Naive B cell (primary cell): ENCODE results near the gene MYO1D. TPM values are rescaled to one million over a fixed set of nuclear protein-coding genes. Genes with fewer than 3 reads are reported as not detected.
"Not testable (repeated sequence)": the region's sequence is repeated elsewhere in the genome, so short reads cannot be mapped to it uniquely, and the experiment has no call there.

Source experiments
- ATAC-seq, 2 donors: fragments of 150-1000 bp; cut with Tn5 transposase; 2 replicates each; pipeline ENCODE4 v1.10.0; 2021; ENCODE audit warnings: low read depth in 2 of 2, mild to moderate bottlenecking in 2 of 2, moderate library complexity in 2 of 2
- DNase-seq: peaks from one replicate; pipeline ENCODE4 v3.0.0; 2022
- H3K27ac Mint-ChIP-seq, 6 donors: one replicate each; pipeline ENCODE4 v1.8.0; 2020 to 2022; ENCODE audit warnings: mild to moderate bottlenecking in 6 of 6, mixed read lengths in 6 of 6, moderate library complexity in 5 of 6, inconsistent platforms in 2 of 6
- H3K27me3 Mint-ChIP-seq, 3 donors: one replicate each; pipeline ENCODE4 v1.8.0; 2021 to 2022; ENCODE audit warnings: mixed read lengths in 3 of 3, mild to moderate bottlenecking in 1 of 3
- H3K36me3 Mint-ChIP-seq, 2 donors: one replicate each; pipeline ENCODE4 v1.8.0; 2020 to 2022; ENCODE audit warnings: mixed read lengths in 2 of 2, inconsistent platforms in 1 of 2, mild to moderate bottlenecking in 1 of 2
- H3K4me1 Mint-ChIP-seq, 3 donors: one replicate each; pipeline ENCODE4 v1.8.0; 2020 to 2022; ENCODE audit warnings: mixed read lengths in 3 of 3, inconsistent platforms in 1 of 3, mild to moderate bottlenecking in 1 of 3, moderate library complexity in 1 of 3
- H3K4me3 Mint-ChIP-seq, 8 donors: one replicate each; pipeline ENCODE4 v1.8.0; 2020 to 2022; ENCODE audit warnings: mild to moderate bottlenecking in 8 of 8, mixed read lengths in 8 of 8, moderate library complexity in 8 of 8, inconsistent platforms in 2 of 8
- H3K9me3 Mint-ChIP-seq, 7 donors: one replicate each; pipeline ENCODE4 v1.8.0; 2020 to 2022; ENCODE audit warnings: mixed read lengths in 7 of 7, mild to moderate bottlenecking in 5 of 7, inconsistent platforms in 2 of 7, moderate library complexity in 1 of 7
- polyA plus RNA-seq, 6 donors: library from polyadenylated mRNA; unstranded; fragments of 300-500 nt; fragmentation: Illumina TruSeq; gene quantifications; one replicate each; pipeline ENCODE4 v1.2.3, GENCODE V29; 2021; ENCODE audit warnings: low read depth in 6 of 6

Gene MYO1D
- polyA plus RNA-seq, 6 donors from 2014 or later: 1.9 to 3.7 (median 2.6) TPM

DNA sequence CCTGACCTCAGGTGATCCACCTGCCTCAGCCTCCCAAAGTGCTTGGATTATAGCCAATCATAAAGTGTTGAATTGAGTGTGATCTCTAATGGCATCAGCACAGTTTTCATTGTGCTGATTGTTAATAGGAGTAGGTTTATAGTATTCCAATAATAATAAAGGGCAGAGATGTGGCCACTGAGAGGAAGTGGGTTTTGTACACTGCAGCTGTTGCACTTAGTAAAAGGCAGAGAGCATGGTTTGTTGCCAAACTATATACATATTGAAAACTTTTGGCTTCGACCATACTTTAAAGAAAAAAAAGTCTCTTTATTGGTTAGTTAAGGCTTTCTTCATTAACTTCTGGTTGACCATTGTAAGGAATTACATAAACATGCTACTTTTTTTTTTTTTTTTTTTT is 204.2 kb downstream of the MYO1D start:
- ATAC-seq: no peak
- Mint-ChIP-seq H3K4me1 (no peaks in the 10 kb centered on the region), H3K4me3 (no peak overlapping the region), H3K36me3 (peaks cover 9% of the 10 kb centered on the region in 2 donors), H3K27ac (no peak overlapping the region), H3K9me3 (peaks cover 7 to 26% (median 11%) of the 10 kb centered on the region in 7 donors), H3K27me3 (peaks cover 0 to 4% (median 0%) of the 10 kb centered on the region in 3 donors)
- DNase-seq: no peak

DNA sequence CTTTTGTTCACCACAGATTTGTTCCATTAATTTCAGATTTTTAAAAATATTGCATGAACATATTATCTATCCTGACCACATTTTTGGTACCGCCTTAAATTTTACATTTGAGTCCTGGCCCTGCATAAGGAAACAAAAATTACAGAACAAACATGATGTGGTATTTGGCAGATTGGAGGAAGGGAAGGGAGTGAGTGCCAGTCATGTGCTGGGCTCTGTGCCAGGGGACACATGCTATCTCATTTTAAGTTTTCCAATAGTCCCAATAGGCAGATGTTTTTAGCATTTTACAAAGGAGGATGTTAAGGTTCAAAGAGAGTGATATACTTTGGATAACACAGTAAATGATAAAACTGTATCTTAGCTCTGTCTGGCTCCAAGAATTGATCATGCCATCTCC is 205.0 kb downstream of the MYO1D start:
- H3K4me1 Mint-ChIP-seq: no peaks in the 10 kb centered on the region
- DNase-seq (no peak), ATAC-seq (no peak)
- H3K9me3 Mint-ChIP-seq: peaks cover 7 to 26% (median 11%) of the 10 kb centered on the region in 7 donors
- H3K36me3 Mint-ChIP-seq: peaks cover 9% of the 10 kb centered on the region in 2 donors
- no peak overlapping the region for H3K4me3 Mint-ChIP-seq
- peaks cover 0 to 4% (median 0%) of the 10 kb centered on the region in 3 donors for H3K27me3 Mint-ChIP-seq
- no peak overlapping the region for H3K27ac Mint-ChIP-seq

DNA sequence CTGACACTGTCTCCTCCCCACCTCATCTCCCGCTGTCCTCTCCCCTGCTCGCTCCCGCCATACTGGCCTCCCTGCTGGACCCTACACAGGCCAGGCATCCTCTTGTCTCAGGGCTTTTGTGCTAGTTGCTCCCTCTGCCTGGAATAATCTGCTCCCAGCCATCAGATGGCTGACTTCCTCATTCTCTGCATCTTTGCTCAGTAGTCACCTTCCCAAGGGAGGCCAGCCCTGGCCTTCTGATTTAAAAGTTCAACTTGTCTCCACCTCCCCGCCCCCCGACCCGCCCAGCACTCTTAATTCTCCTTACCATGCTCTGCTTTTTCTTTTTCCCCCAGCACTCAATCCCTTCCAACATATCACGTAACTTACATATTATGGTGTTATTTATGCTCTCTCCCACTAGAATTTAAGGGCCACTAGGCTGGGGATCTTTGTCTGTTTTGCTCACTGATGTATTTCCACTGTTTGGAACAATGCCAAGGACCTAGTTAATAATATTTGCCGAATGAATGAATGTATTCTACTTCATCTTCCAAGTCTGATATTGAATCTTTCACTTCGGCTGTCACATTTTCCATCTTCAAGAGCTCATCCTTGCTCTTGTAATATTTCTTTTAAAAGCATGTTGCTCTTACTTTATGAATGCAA is 211.9 kb downstream of the MYO1D start:
- DNase-seq (no peak), ATAC-seq (no peak)
- no peak overlapping the region for H3K27ac Mint-ChIP-seq
- H3K36me3 Mint-ChIP-seq: no peaks in the 10 kb centered on the region
- no peaks in the 10 kb centered on the region for H3K27me3 Mint-ChIP-seq
- peaks cover 0 to 8% (median 0%) of the 10 kb centered on the region in 7 donors for H3K9me3 Mint-ChIP-seq
- no peaks in the 10 kb centered on the region for H3K4me1 Mint-ChIP-seq
- no peak overlapping the region for H3K4me3 Mint-ChIP-seq

DNA sequence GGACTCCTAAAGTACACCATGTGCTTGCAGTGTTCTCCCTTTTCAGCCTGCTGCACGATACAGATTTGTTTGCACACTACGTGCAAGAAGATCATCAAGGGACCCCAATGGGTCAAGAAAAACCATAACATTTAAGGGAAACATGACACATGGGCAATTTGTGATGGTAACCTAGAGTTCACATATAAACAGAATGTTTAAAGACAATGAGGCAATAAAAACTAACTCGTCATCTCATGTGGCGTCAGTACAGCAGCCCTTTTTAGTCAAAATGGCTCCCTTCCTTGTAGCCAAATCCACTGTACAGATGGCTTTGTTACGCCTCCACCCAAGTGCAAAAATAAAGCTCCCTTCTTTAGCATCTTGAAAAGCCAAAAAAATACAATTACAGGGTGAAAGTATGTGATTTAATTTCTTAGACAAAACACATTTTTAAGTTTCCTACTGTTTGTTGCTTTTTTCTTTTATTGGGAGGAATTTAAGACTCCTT is 216.4 kb downstream of the MYO1D start:
- ATAC-seq (no peak), DNase-seq (no peak)
- Mint-ChIP-seq H3K4me3 (no peak overlapping the region), H3K27me3 (peaks cover 0 to 10% (median 0%) of the 10 kb centered on the region in 3 donors), H3K36me3 (peaks cover 2 to 6% of the 10 kb centered on the region in 2 donors), H3K9me3 (no peaks in the 10 kb centered on the region), H3K27ac (no peak overlapping the region), H3K4me1 (no peaks in the 10 kb centered on the region)

DNA sequence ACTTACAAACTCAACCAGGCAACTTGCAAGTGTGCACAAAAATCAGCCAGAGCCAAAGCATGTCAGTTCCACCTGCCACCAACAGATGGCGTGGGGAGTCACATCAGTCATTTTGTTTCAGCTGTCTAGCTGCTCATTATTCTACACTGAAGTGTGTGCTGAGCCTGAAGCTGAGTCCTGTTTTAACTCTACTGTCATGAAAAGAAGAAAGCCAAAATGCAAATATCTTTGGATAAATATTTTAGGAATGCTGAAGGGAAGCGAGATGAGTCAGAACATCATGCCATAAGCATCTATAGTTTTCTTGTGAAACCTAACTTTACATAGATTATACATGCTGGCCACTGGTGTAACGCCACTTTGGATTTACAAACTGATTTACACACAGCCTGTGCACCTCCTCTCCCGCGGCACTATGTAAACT is 217.5 kb downstream of the MYO1D start:
- peak in 1 of 2 donors; percentile 28 for ATAC-seq
- H3K4me1 Mint-ChIP-seq: no peaks in the 10 kb centered on the region
- DNase-seq: peak; percentile 38
- H3K27me3 Mint-ChIP-seq: peaks cover 0 to 13% (median 0%) of the 10 kb centered on the region in 3 donors
- no peak overlapping the region for H3K4me3 Mint-ChIP-seq
- no peaks in the 10 kb centered on the region for H3K9me3 Mint-ChIP-seq
- no peak overlapping the region for H3K27ac Mint-ChIP-seq
- H3K36me3 Mint-ChIP-seq: peaks cover 6 to 10% of the 10 kb centered on the region in 2 donors

DNA sequence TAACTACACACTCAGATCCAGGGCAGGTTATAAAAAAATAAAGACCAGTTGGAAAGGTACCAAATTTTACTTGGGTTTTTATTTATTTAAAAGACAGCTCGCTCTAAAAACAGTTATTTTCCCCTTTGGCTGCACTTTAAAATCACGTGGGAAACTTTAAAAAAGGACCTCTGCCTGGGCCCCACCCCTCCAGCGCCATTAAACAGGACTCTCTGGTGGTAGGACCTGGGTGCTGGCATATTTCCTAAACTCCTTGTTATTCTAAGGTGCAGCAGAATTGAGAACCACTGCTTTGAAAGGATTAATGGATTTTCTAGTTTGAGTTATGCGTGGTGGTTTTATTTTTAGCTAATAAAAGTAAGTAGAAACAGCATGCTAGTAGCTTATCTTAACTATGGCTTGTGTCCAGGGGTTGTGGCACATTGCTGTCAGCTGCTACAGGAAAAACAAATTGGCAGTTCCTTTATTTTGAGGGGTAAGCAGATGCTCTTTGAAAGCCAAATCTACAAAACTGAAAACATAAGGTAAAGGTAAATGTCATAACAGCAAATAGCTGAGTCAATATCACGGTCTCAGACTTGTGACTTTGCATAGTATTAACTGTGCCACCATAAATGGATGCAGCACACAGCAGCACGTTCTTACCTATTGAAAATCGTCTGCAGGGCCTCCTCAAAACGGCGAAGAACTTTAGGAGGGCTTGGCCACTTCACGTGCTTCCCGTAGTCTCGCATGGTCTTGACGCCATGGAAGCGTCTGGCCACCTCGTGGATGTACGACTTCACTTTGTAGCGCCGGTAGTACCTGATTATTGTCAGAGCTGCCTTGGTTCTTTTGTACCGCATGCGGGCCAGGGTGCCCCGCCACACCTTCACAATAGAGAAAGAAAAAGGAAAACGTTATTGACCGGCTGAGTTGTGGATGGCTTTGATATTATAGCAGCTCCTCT is 218.2 kb downstream of the MYO1D start:
- no peak for ATAC-seq
- peaks cover 6 to 13% of the 10 kb centered on the region in 2 donors for H3K36me3 Mint-ChIP-seq

DNA sequence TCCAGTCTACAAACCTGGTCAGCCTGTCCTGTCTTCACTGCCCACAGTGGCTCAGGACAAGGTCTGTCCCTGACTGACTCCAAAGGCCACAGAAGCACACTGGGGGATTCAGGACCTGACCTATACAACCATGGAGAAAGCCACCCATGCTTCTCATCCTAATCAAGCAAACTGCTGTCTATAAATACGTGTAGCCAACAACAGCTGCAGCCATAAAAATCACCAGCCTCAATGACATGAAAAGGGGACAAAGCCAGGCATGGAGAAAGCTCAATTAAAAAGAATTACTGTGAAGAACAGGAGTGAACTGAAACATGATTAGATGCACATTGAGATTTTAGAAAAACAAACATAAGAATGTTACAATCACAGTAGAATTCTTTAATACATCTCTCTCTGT is 220.0 kb downstream of the MYO1D start:
- H3K4me1 Mint-ChIP-seq: no peaks in the 10 kb centered on the region
- H3K27me3 Mint-ChIP-seq: peaks cover 0 to 13% (median 0%) of the 10 kb centered on the region in 3 donors
- ATAC-seq: no peak
- H3K27ac Mint-ChIP-seq: no peak overlapping the region
- no peak overlapping the region for H3K4me3 Mint-ChIP-seq
- H3K9me3 Mint-ChIP-seq: peaks cover 0 to 3% (median 0%) of the 10 kb centered on the region in 7 donors
- no peak for DNase-seq
- H3K36me3 Mint-ChIP-seq: peaks cover 6 to 25% of the 10 kb centered on the region in 2 donors

More for the DNA sequence above, 218.2 kb downstream of the MYO1D start:
- Mint-ChIP-seq H3K4me1 (no peaks in the 10 kb centered on the region), H3K9me3 (no peaks in the 10 kb centered on the region), H3K27me3 (peaks cover 0 to 13% (median 0%) of the 10 kb centered on the region in 3 donors), H3K27ac (peak overlapping the region in 1 of 6 donors; percentile 47), H3K4me3 (no peak overlapping the region)
- DNase-seq: no peak

DNA sequence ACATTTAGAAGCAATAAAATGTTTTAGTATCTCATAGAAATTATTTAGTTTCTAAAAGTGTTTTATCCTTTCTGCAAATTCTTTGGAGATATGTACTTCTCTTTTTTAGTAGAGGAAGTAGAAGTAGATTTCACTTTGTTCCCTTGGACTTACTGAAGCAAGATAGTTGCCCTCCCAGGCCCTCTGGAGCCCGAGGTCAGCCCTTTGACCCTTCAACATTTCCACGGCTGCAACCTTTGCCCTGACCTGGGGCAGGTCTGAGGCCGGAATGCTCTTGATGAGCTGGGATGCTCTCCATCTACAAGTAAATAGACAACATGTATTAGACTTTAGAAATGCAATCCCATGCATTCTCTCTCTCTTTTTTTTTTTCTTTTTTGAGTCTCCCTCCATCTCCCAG is 222.6 kb downstream of the MYO1D start:
- H3K27ac Mint-ChIP-seq: peak overlapping the region in 1 of 6 donors; percentile 72
- H3K36me3 Mint-ChIP-seq: peaks cover 25 to 44% of the 10 kb centered on the region in 2 donors
- peaks cover 8 to 27% (median 19%) of the 10 kb centered on the region in 7 donors for H3K9me3 Mint-ChIP-seq
- ATAC-seq (no peak), DNase-seq (no peak)
- H3K4me1 Mint-ChIP-seq: no peaks in the 10 kb centered on the region
- peaks cover 0 to 13% (median 0%) of the 10 kb centered on the region in 3 donors for H3K27me3 Mint-ChIP-seq
- H3K4me3 Mint-ChIP-seq: peak overlapping the region in 1 of 8 donors; percentile 10

DNA sequence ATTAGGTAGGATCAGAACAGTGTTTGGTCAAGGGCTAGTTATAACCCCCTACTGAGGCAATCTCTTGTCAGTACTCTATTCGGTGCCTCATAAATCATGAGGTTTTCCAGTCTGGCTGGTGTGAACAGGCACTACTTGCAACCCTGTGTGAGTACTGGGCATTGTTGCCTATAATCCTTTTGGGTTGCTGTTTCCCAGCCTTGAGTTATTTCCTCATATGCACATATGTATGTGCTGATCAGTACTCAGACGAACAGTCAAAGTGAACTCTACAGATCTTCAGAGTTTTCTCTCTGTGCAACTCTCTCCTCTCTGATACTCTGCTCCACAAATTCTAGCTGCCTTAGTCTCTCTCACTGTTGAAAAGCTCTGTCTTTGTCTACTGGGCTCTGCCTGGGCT is 225.8 kb downstream of the MYO1D start:
- Mint-ChIP-seq H3K9me3 (peaks cover 11 to 33% (median 21%) of the 10 kb centered on the region in 7 donors), H3K36me3 (peaks cover 20 to 50% of the 10 kb centered on the region in 2 donors), H3K27me3 (peaks cover 0 to 8% (median 0%) of the 10 kb centered on the region in 3 donors), H3K27ac (no peak overlapping the region), H3K4me1 (no peaks in the 10 kb centered on the region), H3K4me3 (no peak overlapping the region)
- ATAC-seq: no peak
- DNase-seq: no peak

DNA sequence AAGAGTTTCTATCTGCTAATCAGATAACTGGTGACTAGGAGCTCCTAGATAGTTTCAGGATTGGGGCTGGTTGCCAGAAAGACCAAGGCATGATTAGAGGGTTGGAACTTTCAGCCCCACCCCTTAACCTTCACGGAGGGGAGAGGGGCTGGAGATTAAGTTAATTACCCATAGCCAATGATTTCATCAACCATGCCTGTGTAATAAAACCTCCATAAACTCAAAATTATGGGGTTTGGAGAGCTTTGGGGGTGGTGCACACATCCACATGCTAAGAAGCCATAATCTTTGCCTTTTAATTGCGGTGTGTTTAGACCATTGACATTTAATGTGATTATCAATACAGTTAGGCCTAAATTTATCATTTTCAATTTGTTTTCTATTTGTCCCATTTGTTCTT is 228.5 kb downstream of the MYO1D start:
- H3K9me3 Mint-ChIP-seq: peaks cover 11 to 33% (median 21%) of the 10 kb centered on the region in 7 donors
- peaks cover 19 to 33% of the 10 kb centered on the region in 2 donors for H3K36me3 Mint-ChIP-seq
- no peak overlapping the region for H3K27ac Mint-ChIP-seq
- H3K4me1 Mint-ChIP-seq: peaks cover 4 to 6% (median 4%) of the 10 kb centered on the region in 3 donors
- H3K27me3 Mint-ChIP-seq: peaks cover 0 to 8% (median 6%) of the 10 kb centered on the region in 3 donors
- ATAC-seq (no peak), DNase-seq (no peak)
- no peak overlapping the region for H3K4me3 Mint-ChIP-seq

DNA sequence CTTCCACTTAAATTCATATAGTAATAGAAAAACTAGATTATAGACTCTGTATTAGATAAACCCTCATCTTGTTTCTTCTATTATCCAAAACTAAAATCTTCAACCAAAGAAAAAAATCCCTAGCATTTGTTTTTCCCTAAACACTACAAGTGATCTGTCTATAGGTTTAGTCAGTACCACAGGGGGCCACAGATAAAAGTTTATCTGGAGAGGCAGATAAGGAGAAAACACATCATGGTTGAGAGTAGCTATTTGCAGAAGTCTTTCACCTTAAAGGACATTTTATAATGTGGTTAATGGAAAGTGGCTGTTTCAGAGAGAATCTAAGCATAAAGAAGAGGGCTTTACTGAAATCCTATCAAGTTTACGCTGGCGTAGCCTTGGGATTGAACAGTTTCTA is 230.0 kb downstream of the MYO1D start:
- peaks cover 11 to 31% (median 22%) of the 10 kb centered on the region in 7 donors for H3K9me3 Mint-ChIP-seq
- DNase-seq (no peak), ATAC-seq (no peak)
- peaks cover 19 to 25% of the 10 kb centered on the region in 2 donors for H3K36me3 Mint-ChIP-seq
- H3K27ac Mint-ChIP-seq: no peak overlapping the region
- peaks cover 4 to 9% (median 8%) of the 10 kb centered on the region in 3 donors for H3K4me1 Mint-ChIP-seq
- peaks cover 0 to 8% (median 6%) of the 10 kb centered on the region in 3 donors for H3K27me3 Mint-ChIP-seq
- no peak overlapping the region for H3K4me3 Mint-ChIP-seq

DNA sequence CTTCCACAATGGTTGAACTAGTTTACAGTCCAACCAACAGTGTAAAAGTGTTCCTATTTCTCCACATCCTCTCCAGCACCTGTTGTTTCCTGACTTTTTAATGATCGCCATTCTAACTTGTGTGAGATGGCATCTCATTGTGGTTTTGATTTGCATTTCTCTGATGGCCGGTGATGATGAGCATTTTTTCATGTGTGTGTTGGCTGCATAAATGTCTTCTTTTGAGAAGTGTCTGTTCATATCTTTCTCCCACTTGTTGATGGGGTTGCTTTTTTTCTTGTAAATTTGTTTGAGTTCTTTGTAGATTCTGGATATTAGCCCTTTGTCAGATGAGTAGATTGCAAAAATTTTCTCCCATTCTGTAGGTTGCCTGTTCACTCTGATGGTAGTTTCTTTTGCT is 235.4 kb downstream of the MYO1D start:
- H3K4me3 Mint-ChIP-seq, H3K27me3 Mint-ChIP-seq, DNase-seq, H3K4me1 Mint-ChIP-seq, ATAC-seq, H3K36me3 Mint-ChIP-seq, H3K27ac Mint-ChIP-seq: not testable (repeated sequence)
- H3K9me3 Mint-ChIP-seq: peaks cover 0 to 12% (median 5%) of the 10 kb centered on the region in 7 donors

DNA sequence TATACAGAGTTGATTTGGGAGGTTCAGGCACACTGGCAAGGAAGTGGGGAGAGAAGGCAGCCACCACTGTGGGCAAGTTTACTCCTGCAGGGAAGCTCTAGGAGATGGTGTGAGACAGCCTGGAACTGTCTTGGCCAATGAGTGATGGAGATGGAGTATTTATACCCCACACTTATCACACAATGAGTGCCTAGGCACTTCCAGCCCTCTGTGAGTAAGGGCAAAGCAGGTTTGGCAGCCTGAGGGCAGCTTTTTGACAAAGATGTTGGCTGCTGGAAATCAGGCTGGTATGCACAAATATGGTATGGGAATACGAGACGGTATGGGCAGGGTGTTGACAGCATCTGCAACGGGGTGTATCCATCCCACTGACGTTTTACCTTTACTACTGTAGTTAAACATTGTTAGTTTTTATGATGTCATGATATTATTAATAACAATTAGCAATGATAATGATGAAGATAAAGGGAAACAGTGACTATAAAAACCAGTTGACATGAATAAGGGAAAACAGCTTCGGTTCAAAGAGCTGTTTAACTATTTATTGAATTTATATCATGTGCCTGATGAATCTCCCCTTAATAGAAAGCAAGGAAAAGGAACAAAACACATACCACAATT is 240.2 kb downstream of the MYO1D start:
- Mint-ChIP-seq H3K9me3 (peaks cover 0 to 6% (median 4%) of the 10 kb centered on the region in 7 donors), H3K27me3 (no peaks in the 10 kb centered on the region), H3K4me1 (no peaks in the 10 kb centered on the region), H3K27ac (no peak overlapping the region), H3K36me3 (peaks cover 0 to 10% of the 10 kb centered on the region in 2 donors), H3K4me3 (no peak overlapping the region)
- ATAC-seq: no peak
- DNase-seq: no peak
